Measurements from ENCODE around the gene PDZRN4.
"Not testable (repeated sequence)": the region's sequence is repeated elsewhere in the genome, so short reads cannot be mapped to it uniquely, and the experiment has no call there.

DNA sequence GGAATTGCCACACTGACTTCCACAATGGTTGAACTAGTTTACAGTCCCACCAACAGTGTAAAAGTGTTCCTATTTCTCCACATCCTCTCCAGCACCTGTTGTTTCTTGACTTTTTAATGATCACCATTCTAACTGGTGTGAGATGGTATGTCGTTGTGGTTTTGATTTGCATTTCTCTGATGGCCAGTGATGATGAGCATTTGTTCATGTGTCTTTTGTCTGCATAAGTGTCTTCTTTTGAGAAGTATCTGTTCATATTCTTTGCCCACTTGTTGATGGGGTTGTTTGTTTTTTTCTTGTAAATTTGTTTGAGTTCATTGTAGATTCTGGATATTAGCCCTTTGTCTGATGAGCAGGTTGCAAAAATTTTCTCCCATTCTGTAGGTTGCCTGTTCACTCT, 8.6 kb upstream of the PDZRN4 start:
- TF ChIP-seq, protein P1, sequence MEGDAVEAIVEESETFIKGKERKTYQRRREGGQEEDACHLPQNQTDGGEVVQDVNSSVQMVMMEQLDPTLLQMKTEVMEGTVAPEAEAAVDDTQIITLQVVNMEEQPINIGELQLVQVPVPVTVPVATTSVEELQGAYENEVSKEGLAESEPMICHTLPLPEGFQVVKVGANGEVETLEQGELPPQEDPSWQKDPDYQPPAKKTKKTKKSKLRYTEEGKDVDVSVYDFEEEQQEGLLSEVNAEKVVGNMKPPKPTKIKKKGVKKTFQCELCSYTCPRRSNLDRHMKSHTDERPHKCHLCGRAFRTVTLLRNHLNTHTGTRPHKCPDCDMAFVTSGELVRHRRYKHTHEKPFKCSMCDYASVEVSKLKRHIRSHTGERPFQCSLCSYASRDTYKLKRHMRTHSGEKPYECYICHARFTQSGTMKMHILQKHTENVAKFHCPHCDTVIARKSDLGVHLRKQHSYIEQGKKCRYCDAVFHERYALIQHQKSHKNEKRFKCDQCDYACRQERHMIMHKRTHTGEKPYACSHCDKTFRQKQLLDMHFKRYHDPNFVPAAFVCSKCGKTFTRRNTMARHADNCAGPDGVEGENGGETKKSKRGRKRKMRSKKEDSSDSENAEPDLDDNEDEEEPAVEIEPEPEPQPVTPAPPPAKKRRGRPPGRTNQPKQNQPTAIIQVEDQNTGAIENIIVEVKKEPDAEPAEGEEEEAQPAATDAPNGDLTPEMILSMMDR (IDR thresholded peaks at IDR 0.05): not testable (repeated sequence)
- not testable (repeated sequence) for TF ChIP-seq POLR2A (IDR thresholded peaks at IDR 0.05)

All from tibial nerve (tissue), 3 donors.